ENCODE results near the gene AGA.

Gene AGA

DNA sequence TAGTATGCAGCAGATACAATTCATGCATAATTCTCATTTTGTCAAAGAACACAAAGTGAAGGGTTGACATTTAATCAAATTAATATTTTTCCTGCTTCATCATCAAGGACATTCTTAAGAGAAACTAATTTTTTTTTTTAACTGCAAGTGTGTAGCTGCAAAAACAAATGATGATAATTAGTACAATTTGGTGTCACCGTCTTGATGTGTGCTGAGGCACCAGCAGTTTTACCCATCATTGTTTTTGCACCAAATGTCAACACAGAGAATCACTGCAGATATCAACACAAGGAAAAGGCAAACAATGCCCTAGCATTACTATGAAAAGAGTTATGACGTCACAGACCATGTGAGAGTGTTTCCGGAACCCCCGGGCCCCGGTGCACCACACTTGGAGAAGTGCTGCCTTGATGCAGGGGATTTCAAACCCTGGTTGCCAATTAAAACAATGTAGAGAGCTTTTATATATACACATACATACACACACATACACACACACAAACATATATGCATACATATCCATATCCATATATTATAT is 55.9 kb downstream of the AGA start:
- DNase-seq (ENCODE audit: low read depth in 2 of 2), result no peak

DNA sequence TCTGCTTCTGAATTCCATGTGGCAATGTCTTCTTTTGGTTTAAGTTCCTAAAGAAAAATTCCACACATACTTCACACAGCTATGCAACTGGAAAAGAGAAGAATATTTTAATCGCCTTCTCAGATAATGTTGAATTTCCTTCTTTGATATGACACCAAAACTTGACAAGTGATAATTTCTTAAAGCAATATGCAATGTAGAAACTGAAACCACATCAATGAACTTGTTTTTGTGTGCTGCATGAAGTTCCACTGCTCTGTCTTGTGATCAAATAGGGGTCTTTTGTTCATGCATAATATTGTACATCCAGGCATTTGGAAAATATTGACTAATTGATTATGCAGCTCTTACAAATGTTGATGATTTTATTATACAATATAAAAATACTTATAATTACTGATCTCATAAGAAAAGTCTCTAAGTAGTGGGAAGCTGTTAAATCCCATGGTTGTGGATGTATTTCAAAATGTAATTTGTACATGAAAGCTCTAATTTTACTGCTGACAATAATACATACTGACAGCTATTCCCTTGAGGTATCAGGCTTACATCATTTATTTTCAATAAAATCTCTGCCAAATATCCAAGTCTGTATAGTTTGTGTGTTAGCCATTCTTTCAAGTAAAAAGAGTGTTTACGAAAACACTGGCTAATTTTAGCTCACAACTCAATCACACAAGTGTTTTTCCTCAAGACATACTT is 56.5 kb downstream of the AGA start:
- no peak for DNase-seq (ENCODE audit: low read depth in 2 of 2)

GRCh38 chr4:177384856-177385397 is 57.3 kb downstream of the AGA start:
- DNase-seq (ENCODE audit: low read depth in 2 of 2), result no peak

DNA sequence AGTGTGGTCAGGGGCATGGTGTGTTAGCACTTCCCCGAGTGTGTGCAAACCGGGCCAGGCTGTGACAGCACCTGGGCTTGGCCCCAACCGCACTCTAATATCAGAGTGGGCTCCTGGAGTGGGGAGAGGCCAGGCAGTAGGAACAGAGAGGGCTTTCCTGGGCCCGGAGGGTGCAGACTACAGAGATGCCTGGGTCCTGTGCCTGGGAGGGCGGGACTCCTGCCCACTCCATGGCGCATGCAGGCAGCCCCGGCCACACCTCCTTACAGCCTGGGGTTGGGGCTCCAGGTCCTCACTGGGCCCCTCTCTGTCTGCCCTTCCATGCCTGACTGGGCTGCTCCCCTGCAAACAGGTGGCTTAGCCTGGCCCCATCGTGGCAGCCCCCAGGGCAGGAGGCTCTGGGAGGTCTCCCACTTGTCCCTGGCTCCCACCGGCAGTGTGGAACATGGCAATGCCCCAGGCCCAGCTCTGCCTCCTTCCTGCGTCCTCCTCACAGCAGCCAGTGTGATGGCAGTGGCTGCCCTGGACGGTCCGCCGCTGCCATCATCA is 60.4 kb downstream of the AGA start:
- no peak for DNase-seq (ENCODE audit: low read depth in 2 of 2)

Data from fibroblast of skin of left biceps (primary cell).